A549 (cell line): Measurements from ENCODE around the gene HRK. TPM values are rescaled to one million over a fixed set of nuclear protein-coding genes. Genes with fewer than 3 reads are reported as not detected.

Experiments
- ATAC-seq, 2 experiments: fragments of 200-7000 bp in 1 of 2; fragments of >200 bp in 1 of 2; cut with Nextera tagmentation in 1 of 2; cut with Tn5 transposase in 1 of 2; 3 replicates each; pipeline versions ENCODE4 v1.8.0 to v1.9.1; 2018 to 2020; ENCODE audit warnings: mild to moderate bottlenecking in 1 of 2, moderate library complexity in 1 of 2
- CTCF ChIA-PET: fragments of 300-600 bp; sonication (Branson Sonifier 250); formaldehyde crosslinking; extraction: SDS; loops from one replicate; lab custom pipeline; 2021; ENCODE audit warnings: antibody characterized with exemption, inconsistent platforms; lab: Yijun Ruan, JAX
- POLR2A ChIA-PET: fragments of 350-600 bp; formaldehyde crosslinking; extraction: SDS; loops from one replicate; lab custom pipeline; 2021; ENCODE audit warnings: antibody characterized with exemption, inconsistent platforms; lab: Yijun Ruan, JAX
- DNase-seq, 2 experiments: peaks; one replicate each; pipeline versions ENCODE4 v3.0.0 to v3.0.0-alpha.2; 2011 to 2016; ENCODE audit warnings: low read depth in 1 of 2, low spot score in 1 of 2
- FAIRE-seq: peaks from 2 replicates; lab custom pipeline; 2011; peaks lifted over from hg19 to GRCh38; lab: Jason Lieb, UNC
- H3K27ac ChIP-seq, 2 experiments: fragments of >200 bp; sonication (Bioruptor Twin); formaldehyde crosslinking; 3 replicates each; pipeline ENCODE4 v1.5.1; 2016 to 2017
- H3K4me1 ChIP-seq: fragments of >200 bp; sonication (Bioruptor Twin); formaldehyde crosslinking; 3 replicates; pipeline ENCODE4 v1.6.1; 2016
- H3K4me2 ChIP-seq: fragments of >200 bp; sonication (Bioruptor Twin); formaldehyde crosslinking; 3 replicates; pipeline ENCODE4 v1.6.1; 2016
- H3K4me3 ChIP-seq: fragments of >200 bp; sonication (Bioruptor Twin); formaldehyde crosslinking; 3 replicates; pipeline ENCODE4 v1.5.1; 2016
- H3K9me3 ChIP-seq: fragments of >200 bp; sonication (Bioruptor Twin); formaldehyde crosslinking; 3 replicates; pipeline ENCODE4 v1.6.1; 2016
- BCL3 ChIP-seq: fragments of >200 bp; sonication (Bioruptor Twin); formaldehyde crosslinking; IDR thresholded peaks from 3 replicates; pipeline ENCODE4 v1.6.1; 2016
- BHLHE40 ChIP-seq: IDR thresholded peaks from 2 replicates; pipeline ENCODE4 v1.6.1; 2012; ENCODE audit warnings: low read depth, low read length, inconsistent platforms
- EHMT2 ChIP-seq: fragments of 200-600 bp; sonication (generic); IDR thresholded peaks from 2 replicates; pipeline ENCODE4 v1.6.1; 2016; ENCODE audit warnings: antibody characterized with exemption, low read depth, mild to moderate bottlenecking, moderate library complexity
- EP300 ChIP-seq, 2 experiments: fragments of >200 bp; sonication (Bioruptor Twin); formaldehyde crosslinking; IDR thresholded peaks; 2 replicates in 1 of 2; 3 replicates in 1 of 2; pipeline ENCODE4 v1.6.1; 2016 to 2017
- FOSB ChIP-seq: fragments of 250-450 bp; sonication (Bioruptor Pico); IDR thresholded peaks from 2 replicates; pipeline ENCODE4 v1.5.0; 2020; ENCODE audit warnings: mild to moderate bottlenecking, moderate library complexity
- HEYL ChIP-seq: fragments of 250-450 bp; sonication (Bioruptor Pico); IDR thresholded peaks from 2 replicates; pipeline ENCODE4 v1.8.0; 2021; ENCODE audit warnings: mild to moderate bottlenecking, moderate library complexity
- JUN ChIP-seq, 2 experiments: fragments of >200 bp; sonication (Bioruptor Twin); formaldehyde crosslinking; IDR thresholded peaks; 2 replicates in 1 of 2; 3 replicates in 1 of 2; pipeline ENCODE4 v1.6.1; 2016 to 2017
- JUNB ChIP-seq: fragments of >200 bp; sonication (Bioruptor Twin); formaldehyde crosslinking; IDR thresholded peaks from 2 replicates; pipeline ENCODE4 v1.6.1; 2016
- MAFK ChIP-seq: fragments of 450-650 bp; IDR thresholded peaks from 2 replicates; pipeline ENCODE4 v1.6.1; 2014; ENCODE audit not compliant: partially characterized antibody
- MAX ChIP-seq: IDR thresholded peaks from 2 replicates; pipeline ENCODE4 v1.6.1; 2012
- POLR2A ChIP-seq: IDR thresholded peaks from 2 replicates; pipeline ENCODE4 v1.6.1; 2012; ENCODE audit warnings: mild to moderate bottlenecking, low read length
- RFX5 ChIP-seq: fragments of 450-650 bp; IDR thresholded peaks from 2 replicates; pipeline ENCODE4 v1.7.1; 2014; ENCODE audit warnings: antibody characterized with exemption, mild to moderate bottlenecking, moderate library complexity
- SMC3 ChIP-seq: fragments of >200 bp; sonication (Bioruptor Twin); formaldehyde crosslinking; IDR thresholded peaks from 3 replicates; pipeline ENCODE4 v1.6.1; 2018; ENCODE audit warnings: inconsistent platforms
- TFCP2L1 ChIP-seq: fragments of 250-450 bp; sonication (Bioruptor Pico); IDR thresholded peaks from 2 replicates; pipeline ENCODE4 v1.5.0; 2021; ENCODE audit warnings: mild to moderate bottlenecking
- TP53 ChIP-seq: fragments of 250-450 bp; sonication (Bioruptor Pico); IDR thresholded peaks from 2 replicates; pipeline ENCODE4 v1.5.0; 2021; ENCODE audit warnings: mild to moderate bottlenecking, moderate library complexity
- ZFP36 ChIP-seq: fragments of 450-650 bp; IDR thresholded peaks from 2 replicates; pipeline ENCODE4 v1.6.1; 2014; ENCODE audit warnings: borderline replicate concordance; ENCODE audit not compliant: partially characterized antibody
- WGBS: methylation state at CpG from one replicate; pipeline ENCODE4 v1.1.6; 2017; ENCODE audit errors: missing lambda C conversion rate; 5-methylcytosine and 5-hydroxymethylcytosine counted together
- polyA plus RNA-seq, 4 experiments: library from polyadenylated mRNA; depleted of rRNA in 3 of 4; stranded (reverse); fragments of >200 nt; fragmentation: RNase III in 1 of 4; extraction: RNeasy Plus Mini Kit Qiagen cat#74134 plus additional on column Dnase treatment in 1 of 4; gene quantifications; 2 replicates in 3 of 4; 3 replicates in 1 of 4; pipeline ENCODE4 v1.2.3, GENCODE V29; 2011 to 2017
- TF ChIP-seq, protein P1 (sequence below): fragments of >200 bp; sonication (Bioruptor Twin); formaldehyde crosslinking; IDR thresholded peaks from 3 replicates; pipeline ENCODE4 v1.5.1; 2016
- TF ChIP-seq, protein P2 (sequence below): IDR thresholded peaks from 2 replicates; pipeline ENCODE4 v1.6.1; 2012
- TF ChIP-seq, protein P3 (sequence below): fragments of 250-450 bp; sonication (Bioruptor Pico); IDR thresholded peaks from 2 replicates; pipeline ENCODE4 v1.5.0; 2021; ENCODE audit warnings: mild to moderate bottlenecking, moderate library complexity, borderline replicate concordance
- TF ChIP-seq, protein P4 (sequence below): fragments of >200 bp; sonication (Bioruptor Twin); formaldehyde crosslinking; IDR thresholded peaks from 2 replicates; pipeline ENCODE4 v1.6.1; 2016
- TF ChIP-seq, protein P5 (sequence below): fragments of 200-600 bp; sonication (generic); IDR thresholded peaks from 2 replicates; pipeline ENCODE4 v1.6.1; 2016; ENCODE audit warnings: antibody characterized with exemption, mild to moderate bottlenecking, moderate library complexity

HRK gene
- polyA plus RNA-seq, 2 of the 4 experiments (the other 2 are of a cell fraction): 0.13 to 0.34 TPM

DNA sequence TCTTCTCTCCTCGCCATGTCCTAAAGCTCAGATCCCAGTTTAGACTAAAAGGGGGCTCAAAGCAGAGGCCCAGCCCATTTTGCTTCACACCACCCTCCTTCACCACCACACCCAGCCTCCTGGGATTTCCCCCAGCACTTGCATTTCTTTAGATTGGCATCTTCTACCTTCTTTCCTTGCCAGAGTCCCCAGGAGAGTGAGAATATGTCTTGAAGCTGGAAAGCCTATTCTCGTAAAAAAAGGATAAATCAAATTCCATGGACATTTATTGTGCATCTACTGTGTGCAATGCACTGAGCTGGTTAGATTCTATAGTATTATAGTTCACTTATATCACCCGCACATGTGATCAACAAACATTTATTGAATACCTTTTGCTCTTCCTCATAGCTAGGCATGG, 39.7 kb upstream of the HRK start (continued):
- TF ChIP-seq TP53 (no peak), HEYL (CRISPR knock-in tag) (no peak), JUN (IDR thresholded peaks at IDR 0.05) (no peak), JUNB (no peak), FOSB (CRISPR knock-in tag) (no peak)
- TF ChIP-seq, all 56 proteins: peak for 0

DNA sequence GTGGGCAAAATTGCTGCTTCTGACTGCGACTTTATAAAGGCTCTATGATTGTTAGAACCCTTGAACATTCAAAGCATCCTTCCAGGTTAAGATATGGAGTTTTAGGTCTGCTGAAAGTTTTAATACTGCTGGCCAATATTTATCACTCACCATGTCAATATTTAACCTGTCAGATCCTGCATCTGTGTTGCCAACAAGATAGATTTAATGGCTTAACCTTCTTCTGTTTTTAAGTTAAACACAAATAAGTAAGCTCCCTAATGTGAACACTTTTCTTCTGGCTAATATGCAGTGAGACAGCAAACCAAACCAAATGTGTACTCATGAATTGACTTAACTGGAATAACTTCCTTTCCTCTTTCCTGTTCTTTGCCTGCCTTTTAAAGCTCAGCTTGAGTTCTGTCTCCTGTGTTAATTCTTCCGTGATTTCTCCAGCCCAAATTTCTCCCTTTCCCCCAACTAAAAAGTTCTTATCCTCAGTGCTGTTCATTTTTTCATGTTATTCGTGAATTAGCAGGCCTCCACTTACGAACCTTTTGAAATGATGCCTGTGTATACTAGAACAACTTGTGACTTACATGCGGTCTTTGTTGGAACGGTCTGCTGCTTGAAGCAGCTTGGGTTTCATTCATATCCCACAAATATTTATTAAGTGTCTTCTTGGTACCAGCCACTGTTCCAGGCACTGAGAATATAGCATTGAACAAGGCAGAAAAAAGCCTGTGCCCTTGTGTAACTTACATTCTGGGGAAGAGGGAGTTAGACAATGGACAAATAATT, 38.7 kb upstream of the HRK start:
- POLR2A ChIA-PET: no interaction called here
- Histone ChIP-seq H3K27ac (no peak overlapping the region), H3K4me1 (peaks cover 34% of the 10 kb centered on the region), H3K4me3 (no peak overlapping the region), H3K4me2 (no peak overlapping the region), H3K9me3 (no peaks in the 10 kb centered on the region)
- TF ChIP-seq TFCP2L1 (CRISPR knock-in tag): no peak
- TF ChIP-seq SMC3: no peak
- no peak for TF ChIP-seq RFX5
- TF ChIP-seq, protein P1, sequence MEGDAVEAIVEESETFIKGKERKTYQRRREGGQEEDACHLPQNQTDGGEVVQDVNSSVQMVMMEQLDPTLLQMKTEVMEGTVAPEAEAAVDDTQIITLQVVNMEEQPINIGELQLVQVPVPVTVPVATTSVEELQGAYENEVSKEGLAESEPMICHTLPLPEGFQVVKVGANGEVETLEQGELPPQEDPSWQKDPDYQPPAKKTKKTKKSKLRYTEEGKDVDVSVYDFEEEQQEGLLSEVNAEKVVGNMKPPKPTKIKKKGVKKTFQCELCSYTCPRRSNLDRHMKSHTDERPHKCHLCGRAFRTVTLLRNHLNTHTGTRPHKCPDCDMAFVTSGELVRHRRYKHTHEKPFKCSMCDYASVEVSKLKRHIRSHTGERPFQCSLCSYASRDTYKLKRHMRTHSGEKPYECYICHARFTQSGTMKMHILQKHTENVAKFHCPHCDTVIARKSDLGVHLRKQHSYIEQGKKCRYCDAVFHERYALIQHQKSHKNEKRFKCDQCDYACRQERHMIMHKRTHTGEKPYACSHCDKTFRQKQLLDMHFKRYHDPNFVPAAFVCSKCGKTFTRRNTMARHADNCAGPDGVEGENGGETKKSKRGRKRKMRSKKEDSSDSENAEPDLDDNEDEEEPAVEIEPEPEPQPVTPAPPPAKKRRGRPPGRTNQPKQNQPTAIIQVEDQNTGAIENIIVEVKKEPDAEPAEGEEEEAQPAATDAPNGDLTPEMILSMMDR: no peak
- no peak for TF ChIP-seq ZFP36
- TF ChIP-seq MAX: no peak
- TF ChIP-seq MAFK: no peak
- TF ChIP-seq, protein P2, sequence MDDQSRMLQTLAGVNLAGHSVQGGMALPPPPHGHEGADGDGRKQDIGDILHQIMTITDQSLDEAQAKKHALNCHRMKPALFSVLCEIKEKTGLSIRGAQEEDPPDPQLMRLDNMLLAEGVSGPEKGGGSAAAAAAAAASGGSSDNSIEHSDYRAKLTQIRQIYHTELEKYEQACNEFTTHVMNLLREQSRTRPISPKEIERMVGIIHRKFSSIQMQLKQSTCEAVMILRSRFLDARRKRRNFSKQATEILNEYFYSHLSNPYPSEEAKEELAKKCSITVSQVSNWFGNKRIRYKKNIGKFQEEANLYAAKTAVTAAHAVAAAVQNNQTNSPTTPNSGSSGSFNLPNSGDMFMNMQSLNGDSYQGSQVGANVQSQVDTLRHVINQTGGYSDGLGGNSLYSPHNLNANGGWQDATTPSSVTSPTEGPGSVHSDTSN: no peak
- TF ChIP-seq EHMT2: no peak
- no peak for TF ChIP-seq BCL3
- TF ChIP-seq BHLHE40: no peak
- no peak for TF ChIP-seq EP300 (IDR thresholded peaks at IDR 0.05)
- TF ChIP-seq, protein P3, sequence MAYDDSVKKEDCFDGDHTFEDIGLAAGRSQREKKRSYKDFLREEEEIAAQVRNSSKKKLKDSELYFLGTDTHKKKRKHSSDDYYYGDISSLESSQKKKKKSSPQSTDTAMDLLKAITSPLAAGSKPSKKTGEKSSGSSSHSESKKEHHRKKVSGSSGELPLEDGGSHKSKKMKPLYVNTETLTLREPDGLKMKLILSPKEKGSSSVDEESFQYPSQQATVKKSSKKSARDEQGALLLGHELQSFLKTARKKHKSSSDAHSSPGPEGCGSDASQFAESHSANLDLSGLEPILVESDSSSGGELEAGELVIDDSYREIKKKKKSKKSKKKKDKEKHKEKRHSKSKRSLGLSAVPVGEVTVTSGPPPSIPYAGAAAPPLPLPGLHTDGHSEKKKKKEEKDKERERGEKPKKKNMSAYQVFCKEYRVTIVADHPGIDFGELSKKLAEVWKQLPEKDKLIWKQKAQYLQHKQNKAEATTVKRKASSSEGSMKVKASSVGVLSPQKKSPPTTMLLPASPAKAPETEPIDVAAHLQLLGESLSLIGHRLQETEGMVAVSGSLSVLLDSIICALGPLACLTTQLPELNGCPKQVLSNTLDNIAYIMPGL: no peak
- TF ChIP-seq, protein P4, sequence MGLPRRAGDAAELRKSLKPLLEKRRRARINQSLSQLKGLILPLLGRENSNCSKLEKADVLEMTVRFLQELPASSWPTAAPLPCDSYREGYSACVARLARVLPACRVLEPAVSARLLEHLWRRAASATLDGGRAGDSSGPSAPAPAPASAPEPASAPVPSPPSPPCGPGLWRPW: no peak
- no peak for TF ChIP-seq HEYL (CRISPR knock-in tag)
- no peak for TF ChIP-seq POLR2A
- no peak for ATAC-seq
- CTCF ChIA-PET: no interaction called here
- no peak for FAIRE-seq
- no peak for DNase-seq
- WGBS: 87% methylated on average over 6 of the region's 6 CpGs

DNA sequence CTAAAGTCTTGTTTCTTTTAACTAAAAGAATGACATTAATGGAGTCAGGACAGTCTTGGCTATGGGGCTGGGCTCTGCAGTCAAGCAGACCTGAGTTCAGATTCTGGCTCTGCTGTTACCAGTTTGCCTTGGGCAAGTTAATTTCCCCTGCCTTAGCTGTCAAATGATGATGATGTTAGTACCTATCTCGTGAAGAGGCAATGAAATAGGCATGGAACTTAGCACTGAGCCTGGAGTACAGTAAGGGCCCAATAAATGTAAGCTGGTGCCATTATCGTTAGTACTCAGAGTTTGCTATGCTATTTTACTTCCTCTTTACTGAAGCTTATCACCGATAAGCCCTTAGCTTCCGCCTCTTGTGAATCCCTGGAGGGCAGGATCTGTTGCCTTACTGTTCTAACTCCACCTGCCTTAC, 38.0 kb upstream of the HRK start:
- peaks cover 28% of the 10 kb centered on the region for H3K4me1 ChIP-seq
- no peak for FAIRE-seq
- no peak overlapping the region for H3K4me2 ChIP-seq
- H3K4me3 ChIP-seq: no peak overlapping the region
- H3K9me3 ChIP-seq: no peaks in the 10 kb centered on the region
- 76% methylated on average over 4 of the region's 4 CpGs for WGBS
- CTCF ChIA-PET: no interaction called here
- POLR2A ChIA-PET: no interaction called here
- no peak for DNase-seq
- TF ChIP-seq, protein P5, sequence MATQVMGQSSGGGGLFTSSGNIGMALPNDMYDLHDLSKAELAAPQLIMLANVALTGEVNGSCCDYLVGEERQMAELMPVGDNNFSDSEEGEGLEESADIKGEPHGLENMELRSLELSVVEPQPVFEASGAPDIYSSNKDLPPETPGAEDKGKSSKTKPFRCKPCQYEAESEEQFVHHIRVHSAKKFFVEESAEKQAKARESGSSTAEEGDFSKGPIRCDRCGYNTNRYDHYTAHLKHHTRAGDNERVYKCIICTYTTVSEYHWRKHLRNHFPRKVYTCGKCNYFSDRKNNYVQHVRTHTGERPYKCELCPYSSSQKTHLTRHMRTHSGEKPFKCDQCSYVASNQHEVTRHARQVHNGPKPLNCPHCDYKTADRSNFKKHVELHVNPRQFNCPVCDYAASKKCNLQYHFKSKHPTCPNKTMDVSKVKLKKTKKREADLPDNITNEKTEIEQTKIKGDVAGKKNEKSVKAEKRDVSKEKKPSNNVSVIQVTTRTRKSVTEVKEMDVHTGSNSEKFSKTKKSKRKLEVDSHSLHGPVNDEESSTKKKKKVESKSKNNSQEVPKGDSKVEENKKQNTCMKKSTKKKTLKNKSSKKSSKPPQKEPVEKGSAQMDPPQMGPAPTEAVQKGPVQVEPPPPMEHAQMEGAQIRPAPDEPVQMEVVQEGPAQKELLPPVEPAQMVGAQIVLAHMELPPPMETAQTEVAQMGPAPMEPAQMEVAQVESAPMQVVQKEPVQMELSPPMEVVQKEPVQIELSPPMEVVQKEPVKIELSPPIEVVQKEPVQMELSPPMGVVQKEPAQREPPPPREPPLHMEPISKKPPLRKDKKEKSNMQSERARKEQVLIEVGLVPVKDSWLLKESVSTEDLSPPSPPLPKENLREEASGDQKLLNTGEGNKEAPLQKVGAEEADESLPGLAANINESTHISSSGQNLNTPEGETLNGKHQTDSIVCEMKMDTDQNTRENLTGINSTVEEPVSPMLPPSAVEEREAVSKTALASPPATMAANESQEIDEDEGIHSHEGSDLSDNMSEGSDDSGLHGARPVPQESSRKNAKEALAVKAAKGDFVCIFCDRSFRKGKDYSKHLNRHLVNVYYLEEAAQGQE: no peak
- TF ChIP-seq MAX: no peak
- TF ChIP-seq, protein P2: no peak
- no peak overlapping the region for H3K27ac ChIP-seq
- no peak for ATAC-seq
